Endothelial cell of umbilical vein (primary cell): Measurements from ENCODE around the gene CIB1.

Source experiments
- CTCF ChIP-seq, 2 donors: IDR thresholded peaks; 1 replicate in 1 of 2; 2 replicates in 1 of 2; pipeline ENCODE4 v1.5.1; 2011; ENCODE audit warnings: low read length in 2 of 2, mild to moderate bottlenecking in 2 of 2, moderate library complexity in 2 of 2, control low read depth in 1 of 2, inconsistent platforms in 1 of 2, low read depth in 1 of 2; ENCODE audit not compliant: insufficient read depth in 1 of 2; ENCODE audit errors: extremely low read depth in 1 of 2
- POLR2A ChIP-seq: IDR thresholded peaks from 2 replicates; pipeline ENCODE4 v1.6.1; 2012; ENCODE audit warnings: low read depth, mild to moderate bottlenecking, control low read depth, low read length

DNA sequence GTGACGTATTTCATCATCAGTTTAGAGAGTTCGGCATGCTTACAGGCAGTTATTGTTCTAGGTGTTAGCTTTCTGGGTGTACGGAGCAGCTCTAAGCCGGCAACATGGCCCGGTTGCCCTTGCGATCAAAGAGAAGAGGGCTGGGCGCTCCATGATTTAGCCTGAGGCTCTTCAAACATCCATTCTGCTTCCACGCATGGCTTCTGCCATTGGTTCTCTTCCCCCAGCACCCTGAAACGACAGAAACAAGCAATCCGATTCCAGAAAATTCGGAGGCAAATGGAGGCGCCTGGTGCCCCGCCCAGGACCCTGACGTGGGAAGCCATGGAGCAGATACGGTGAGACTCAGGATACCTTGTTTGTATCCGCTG, 32.3 kb upstream of the CIB1 start:
- TF ChIP-seq POLR2A (no peak), CTCF (IDR thresholded peaks at IDR 0.05; ENCODE audit: extremely low read depth in 1 of 2, insufficient read depth in 1 of 2, low read depth in 1 of 2, low read length in 2 of 2) (no peak)
